NCI-H2196 treated with DMSO at 0.1 percent for 48 hours (cell line): ENCODE results near the gene CDK4.
"Not testable (repeated sequence)": the region's sequence is repeated elsewhere in the genome, so short reads cannot be mapped to it uniquely, and the experiment has no call there.

Experiments used
- DNase-seq: peaks from one replicate; lab custom pipeline; 2025; ENCODE audit not compliant: unreplicated experiment; lab: John Stamatoyannopoulos, UW

The CDK4 gene

DNA sequence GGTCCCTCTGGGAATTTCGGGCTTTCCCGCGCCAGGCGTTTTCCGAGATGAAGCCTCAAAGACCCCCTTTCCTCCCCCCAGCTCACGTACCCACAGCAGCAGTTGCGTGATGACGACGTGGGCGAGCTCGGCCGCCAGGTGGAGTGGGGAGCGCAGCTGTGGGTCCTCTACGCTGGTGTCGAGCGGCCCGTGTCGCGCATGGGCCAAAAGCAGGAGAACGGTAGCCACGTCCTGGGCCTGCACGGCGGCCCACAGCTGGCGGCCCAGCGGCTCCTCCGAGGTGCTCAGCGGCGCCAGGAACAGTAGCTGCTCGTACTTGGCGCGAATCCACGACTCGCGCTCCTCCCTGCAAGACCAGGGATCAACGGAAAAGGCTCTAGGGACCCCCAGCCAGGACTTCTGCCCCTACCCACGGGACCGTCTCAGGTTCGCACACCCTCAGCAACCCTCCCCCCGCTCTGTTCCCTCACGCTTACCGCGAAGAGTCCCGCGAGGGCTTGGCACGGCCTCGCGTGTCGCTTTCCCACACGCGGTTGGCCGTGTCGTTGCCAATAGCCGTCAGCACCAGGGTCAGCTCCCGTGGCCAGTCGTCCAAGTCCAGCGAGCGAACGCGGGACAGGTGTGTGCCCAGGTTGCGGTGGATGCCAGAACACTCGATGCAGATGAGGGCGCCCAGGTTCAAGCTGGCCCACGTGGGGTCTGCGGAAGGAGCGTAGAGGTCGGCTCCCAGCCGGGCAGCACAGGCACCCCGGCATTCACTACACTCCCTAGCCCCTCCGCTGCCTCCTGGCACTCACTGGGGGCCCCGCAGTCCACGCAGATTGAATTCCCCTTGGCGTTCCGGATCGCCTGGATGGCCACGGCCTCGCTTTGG lies 25.0 kb downstream of the CDK4 start:
- no peak for DNase-seq

DNA sequence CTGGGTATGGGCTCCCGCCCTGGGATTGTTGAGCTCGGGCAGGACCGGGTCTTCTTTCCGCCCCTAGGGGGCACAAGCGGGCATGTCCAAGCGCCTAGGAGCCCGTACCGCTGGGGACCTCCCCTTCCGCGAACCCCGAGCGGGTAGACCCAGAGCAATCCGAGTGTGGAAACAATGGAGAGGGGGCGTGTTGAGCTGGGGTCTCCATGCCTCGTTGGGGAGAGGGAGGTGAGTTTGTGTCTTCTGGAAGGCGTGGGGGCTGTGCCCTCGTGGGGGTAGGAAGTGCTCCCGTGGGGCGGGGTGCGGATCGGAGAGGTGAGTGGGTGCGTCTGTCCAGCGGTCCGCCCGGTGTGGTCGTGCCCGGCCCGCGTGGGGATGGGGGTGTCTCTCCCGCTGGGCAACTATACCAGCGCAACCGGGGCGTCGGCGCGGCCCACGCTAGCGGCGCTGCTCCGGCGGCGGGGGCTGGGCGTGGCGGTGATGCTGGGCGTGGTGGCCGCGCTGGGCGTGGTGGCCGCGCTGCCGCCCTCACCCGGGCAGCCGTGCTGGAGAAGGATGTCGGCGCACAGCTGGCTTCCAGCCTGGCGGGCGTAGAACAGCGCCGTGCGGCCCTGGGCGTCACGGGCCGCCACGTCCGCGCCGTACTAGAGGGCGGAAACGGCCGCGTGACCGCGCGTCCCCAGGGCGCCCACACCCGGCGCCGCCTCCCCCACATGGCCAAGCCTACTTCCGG lies 25.8 kb downstream of the CDK4 start:
- DNase-seq = peak; percentile 82

DNA sequence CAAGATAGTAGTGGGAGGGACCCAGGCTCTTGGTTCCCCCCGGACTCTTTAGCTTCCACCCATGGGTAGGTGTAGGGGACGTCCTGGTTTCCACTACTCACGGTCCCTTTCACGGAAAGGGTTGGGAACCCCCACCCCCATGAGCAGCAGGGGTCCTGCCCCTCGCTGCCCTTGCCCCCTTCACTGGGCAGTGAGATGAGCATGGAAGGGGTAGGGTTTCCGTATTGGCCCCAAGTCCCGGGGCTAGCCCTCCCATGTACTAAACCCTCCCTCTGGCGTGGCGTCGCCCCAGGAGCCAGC lies 26.3 kb downstream of the CDK4 start:
- DNase-seq = no peak

DNA sequence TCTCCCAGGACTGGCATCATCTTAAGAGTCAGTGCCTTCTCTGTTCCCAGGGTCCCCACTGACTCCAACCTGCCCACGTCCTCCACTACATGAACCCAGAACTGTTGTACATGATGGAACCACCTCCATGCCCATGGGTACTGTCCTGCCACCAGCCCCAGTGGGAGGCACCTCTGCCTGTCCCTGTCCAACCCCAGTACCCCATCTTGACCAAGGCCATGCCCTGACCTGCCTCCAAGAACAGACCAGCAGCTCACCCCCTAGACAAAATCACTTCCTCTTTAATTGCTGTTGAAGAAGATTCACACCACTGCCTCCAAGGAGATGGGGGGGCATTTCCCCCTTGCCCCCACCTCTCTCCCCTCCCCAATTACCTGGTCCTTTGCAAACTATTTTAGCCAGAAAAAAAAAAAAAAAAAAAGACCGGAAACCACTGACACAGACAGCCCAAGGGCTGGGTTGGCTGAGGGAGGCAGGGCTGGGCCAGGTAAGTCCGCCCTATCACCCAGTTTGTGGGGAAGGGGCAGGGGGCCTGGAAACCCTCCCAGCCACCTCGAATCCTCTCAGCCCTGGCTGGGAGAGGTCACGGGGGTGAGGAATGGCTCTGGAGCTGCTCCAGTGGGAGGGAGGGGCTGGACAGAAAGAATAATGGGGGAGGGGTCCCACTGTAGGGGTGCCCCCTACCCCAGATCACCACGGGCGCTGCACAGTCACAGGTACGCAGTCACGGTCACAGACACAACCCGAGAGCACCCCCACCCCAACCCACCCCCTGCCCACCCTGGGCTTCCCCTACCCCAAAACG lies 27.0 kb downstream of the CDK4 start:
- DNase-seq = no peak

DNA sequence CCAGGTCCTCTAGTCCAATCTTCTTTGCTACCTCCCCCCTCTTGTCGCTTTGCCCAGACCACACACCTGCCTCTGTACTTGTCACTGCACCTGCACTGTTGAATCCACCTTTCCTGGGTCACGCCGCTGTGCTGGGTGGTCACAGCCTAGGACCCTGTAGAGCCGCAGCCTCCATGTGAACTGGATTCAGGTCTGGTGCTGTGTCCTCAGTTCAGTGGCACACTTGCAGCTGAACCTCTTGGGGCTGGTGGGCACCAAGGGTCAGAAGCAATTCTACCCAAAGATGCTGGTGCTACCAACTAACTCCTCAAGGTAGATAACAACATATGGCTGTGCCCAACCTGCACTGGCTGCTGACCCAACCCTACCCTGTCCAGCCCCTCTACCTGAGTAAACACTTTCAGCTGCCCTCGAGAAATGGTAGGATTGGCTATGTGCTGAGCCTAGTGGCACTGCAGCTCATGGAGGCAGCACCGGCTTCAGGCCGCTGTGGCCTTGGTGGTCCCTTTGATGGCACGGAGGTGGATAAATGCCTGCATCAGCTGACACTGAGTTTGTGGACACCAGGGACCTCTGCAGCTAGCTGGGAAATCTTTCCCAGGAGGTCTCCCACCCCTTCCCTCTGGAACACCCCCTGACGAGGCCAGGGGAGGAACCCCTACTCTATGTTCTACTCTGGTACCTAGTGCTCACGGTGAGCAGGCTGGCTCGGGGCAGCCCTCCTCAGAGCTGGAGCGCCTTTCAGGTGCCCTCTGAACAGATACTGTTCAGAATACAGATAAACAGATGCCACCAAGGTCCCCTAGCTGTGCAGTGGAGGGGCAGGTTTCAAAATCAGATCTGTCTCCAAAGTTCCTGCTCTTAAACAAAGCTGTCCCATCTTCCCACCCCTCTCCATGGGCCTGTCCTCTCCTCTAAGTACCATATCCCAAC lies 27.8 kb downstream of the CDK4 start:
- DNase-seq = no peak

DNA sequence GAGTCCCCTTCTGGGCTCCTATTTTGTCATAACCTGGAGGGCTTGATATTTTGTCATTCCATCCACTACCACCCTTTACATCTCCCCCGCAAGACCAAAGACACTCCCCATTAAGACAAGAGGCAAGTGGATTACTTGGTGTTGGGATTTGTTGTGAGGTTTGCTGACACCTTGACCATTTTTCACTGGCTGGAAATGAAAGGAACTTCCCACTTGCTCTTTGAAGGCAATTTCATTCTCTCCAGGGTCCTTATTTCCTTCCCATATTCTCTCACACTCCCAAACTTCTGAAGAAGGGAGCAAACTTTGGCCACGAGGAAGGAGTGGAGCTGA lies 28.5 kb downstream of the CDK4 start:
- no peak for DNase-seq

DNA sequence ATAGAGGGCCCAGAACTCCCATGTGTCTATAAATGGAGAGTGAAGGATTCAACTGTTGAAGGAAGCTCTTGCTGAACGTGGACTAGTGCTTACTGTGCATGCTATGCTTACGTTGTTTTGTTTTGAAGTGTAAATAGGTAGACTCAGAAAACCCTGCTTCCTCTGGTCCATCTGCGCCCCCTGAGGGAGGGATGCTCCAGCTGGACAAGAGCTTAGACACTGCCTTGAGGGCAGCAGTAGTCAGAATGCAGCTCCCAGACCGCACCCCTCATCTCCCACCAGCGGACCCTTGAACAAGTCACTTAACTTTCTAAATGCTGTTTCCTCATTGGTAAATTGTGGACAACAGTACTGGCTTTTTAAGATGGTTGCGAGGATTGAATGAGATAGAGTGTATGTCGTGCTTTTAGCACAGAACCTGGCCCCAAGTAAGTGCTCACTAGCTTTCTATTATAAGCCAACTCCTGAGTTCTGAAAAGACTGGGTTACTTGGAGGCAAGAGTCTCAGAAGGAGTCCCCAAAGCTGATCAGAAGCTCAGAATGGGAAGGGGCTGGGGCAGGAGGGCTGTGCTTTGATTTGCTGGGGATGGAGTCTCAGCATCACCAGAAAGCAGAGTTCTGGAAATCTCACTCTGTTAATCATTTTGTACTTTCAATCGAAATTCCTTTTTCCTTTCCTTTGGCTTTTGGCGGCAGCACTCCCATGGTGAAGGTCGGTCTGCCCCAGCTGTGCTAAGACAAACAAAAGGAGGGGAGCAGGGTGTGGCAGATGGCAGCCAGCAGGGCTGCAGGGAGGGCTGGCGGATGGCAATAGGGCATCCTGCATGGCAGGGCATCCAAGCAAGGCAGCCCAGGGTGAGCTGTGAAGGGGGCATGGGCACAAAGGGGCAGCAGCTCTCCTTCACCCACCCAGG lies 29.1 kb downstream of the CDK4 start:
- DNase-seq = no peak

DNA sequence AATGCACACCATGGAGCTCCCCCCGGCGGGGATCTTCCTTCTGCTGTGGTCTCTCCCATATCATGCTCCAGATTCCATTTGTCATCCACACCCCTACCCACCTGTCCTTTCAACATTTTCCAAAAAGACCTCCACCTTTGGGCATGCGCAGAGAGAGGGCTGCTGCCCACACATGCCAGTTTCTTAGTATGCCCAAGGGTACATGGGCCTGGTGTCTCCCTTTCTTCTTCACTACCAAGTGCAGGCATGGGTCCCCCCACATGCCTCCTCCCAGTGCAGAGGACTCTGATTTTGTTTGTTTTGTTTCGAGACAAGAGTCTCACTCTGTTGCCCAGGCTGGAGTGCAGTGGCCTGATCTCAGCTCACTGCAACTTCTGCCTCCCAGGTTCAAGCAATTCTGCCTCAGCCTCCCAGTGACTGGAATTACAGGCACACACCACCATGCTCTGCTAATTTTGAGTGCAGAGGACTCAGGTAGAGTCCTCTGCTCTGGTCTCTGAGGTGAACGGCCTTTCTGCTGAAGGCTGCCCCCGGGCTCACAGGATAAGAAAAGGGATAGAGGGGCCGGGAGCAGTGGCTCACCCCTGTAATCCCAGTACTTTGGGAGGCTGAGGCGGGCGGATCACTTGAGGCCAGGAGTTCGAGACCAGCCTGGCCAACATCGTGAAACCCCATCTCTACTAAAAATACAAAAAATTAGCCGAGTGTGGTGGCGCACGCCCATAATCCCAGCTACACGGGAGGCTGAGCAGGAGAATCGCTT lies 30.1 kb downstream of the CDK4 start:
- DNase-seq = not testable (repeated sequence)

DNA sequence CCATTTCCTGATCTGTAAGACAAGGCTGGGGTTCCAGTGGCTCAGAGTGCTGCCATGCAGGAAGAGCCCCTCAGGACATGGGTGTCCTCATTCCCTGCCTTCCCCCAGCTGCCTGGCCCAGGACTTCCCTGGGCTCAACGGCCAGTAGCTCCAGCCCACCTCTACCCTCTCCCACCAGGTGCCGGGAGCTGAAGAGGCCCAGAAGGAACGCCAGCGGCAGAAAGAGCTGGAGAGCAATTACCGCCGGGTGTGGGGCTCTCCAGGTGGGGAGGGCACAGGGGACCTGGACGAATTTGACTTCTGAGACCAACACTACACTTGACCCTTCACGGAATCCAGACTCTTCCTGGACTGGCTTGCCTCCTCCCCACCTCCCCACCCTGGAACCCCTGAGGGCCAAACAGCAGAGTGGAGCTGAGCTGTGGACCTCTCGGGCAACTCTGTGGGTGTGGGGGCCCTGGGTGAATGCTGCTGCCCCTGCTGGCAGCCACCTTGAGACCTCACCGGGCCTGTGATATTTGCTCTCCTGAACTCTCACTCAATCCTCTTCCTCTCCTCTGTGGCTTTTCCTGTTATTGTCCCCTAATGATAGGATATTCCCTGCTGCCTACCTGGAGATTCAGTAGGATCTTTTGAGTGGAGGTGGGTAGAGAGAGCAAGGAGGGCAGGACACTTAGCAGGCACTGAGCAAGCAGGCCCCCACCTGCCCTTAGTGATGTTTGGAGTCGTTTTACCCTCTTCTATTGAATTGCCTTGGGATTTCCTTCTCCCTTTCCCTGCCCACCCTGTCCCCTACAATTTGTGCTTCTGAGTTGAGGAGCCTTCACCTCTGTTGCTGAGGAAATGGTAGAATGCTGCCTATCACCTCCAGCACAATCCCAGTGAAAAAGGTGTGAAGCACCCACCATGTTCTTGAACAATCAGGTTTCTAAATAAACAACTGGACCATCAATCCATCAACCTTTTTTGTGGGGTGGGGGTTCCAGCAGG lies 31.2 kb downstream of the CDK4 start:
- DNase-seq = no peak

DNA sequence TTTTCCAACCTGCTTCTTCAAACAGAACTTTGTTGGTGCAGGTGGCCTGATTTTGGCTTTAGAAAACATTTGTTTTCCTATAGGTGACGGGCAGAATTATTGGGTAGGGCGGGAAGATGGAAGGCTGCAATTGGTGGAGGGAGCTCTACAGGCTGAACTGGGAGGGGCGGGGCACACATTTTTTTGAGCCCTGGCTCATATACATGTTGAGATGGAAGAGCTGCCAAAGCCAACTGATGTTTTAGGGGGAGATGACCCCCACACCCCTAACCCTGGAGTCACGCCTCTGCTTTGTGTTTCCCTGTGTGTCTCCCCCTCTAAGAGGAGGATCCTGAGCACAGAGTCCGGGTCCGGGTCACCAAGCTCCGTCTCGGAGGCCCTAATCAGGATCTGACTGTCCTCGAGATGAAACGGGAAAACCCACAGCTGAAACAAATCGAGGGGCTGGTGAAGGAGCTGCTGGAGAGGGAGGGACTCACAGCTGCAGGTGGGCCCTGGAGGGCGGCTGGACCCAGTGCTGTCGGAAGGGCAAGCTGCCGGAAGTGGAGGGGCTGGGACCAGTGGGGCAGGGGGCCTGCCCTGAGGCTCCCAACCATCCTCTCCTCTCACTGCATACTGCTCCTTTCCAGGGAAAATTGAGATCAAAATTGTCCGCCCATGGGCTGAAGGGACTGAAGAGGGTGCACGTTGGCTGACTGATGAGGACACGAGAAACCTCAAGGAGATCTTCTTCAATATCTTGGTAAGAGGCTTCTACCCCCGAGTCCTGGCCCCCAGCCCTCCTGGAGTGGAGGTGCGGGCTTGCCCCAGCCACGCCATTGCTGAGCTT lies 32.1 kb downstream of the CDK4 start:
- no peak for DNase-seq

DNA sequence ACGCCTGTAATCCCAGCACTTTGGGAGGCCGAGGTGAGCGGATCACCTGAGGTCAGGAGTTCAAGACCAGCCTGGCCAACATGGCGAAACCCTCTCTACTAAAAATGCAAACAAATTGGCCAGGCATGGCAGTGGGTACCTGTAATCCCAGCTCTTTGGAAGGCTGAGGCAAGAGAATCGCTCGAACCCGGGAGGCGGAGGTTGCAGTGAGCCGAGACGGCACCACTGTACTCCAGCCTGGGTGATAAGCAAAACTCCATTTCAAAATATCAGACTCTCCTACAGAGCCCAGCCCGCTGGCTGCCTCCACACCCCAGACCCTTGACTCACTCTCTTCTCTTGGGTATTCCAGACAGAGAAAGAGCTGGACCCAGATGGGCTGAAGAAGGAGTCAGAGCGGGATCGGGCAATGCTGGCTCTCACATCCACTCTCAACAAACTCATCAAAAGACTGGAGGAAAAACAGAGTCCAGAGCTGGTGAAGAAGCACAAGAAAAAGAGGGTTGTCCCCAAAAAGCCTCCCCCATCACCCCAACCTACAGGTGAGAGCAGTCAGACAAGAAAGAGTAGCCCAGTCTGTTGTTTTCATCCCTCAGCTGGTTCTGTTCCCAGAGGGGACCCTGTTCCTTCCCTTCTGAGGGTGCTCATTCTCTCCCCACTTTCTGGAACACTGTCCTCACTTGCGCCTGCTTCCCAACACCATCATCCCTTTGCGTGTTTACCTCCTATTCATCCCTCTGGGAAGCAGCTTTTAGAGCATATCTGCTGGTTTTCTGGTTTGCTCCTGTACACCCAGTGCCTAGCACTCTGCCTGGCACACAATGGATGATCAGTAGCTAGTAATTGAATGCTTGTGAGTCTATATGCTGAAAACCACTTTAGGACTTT lies 33.2 kb downstream of the CDK4 start:
- no peak for DNase-seq

DNA sequence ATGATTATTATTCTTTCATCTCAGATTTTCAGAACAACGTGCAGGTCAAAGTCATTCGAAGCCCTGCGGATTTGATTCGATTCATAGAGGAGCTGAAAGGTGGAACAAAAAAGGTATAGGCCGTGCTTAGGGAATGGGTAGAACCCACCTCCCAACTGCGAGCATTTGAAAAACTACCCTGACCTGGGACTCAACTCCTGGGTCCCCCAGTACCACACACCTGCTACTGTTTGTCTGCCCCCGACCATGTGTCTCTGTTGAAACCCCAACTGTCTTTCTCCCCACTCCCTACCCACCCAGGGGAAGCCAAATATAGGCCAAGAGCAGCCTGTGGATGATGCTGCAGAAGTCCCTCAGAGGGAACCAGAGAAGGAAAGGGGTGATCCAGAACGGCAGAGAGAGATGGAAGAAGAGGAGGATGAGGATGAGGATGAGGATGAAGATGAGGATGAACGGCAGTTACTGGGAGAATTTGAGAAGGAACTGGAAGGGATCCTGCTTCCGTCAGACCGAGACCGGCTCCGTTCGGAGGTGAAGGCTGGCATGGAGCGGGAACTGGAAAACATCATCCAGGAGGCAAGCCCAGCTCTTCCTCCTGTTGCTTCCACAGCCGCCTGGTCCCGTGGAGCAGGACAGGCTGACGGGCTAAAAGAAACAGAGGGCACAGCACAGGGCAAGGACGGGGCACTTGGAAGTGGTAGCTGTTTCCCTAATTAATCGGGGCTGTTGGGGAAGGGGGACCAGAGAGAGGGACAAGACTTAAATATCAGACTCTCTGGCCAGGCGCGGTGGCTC lies 34.1 kb downstream of the CDK4 start:
- DNase-seq = no peak

DNA sequence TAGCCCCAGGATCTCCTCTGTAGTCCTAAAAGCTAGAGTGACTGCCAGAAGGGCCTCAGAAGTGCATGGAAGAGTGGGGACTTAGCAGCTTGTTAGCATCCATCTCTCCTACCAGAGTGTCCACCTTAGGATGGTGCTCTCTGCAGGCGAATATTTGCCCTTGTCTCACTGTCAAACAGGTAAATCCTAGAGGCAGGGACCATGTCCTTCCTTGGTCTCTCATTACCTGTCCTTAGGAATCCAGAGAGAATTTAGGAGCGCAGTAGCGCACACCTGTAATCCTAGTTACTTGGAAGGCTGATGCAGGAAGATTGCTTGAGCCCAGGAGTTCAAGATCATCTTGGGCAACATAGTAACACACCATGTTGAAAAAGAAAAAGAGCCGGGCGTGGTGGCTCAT lies 35.0 kb downstream of the CDK4 start:
- DNase-seq = no peak

DNA sequence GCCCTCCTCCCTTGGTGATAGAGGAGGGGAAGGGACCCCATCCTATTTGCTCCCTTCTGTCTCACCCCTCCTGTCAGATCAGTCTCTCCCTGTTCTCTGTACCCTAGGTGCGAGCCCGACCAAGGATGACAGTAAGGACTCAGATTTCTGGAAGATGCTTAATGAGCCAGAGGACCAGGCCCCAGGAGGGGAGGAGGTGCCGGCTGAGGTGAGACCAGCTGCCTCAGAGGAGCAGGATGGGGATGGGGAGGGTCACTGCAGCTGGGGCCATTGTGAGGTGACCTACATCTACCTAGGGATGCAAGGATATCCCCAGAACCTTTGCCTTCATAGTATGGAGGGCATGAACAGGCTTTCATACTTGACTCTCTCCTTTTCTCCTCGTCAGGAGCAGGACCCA lies 35.8 kb downstream of the CDK4 start:
- no peak for DNase-seq

DNA sequence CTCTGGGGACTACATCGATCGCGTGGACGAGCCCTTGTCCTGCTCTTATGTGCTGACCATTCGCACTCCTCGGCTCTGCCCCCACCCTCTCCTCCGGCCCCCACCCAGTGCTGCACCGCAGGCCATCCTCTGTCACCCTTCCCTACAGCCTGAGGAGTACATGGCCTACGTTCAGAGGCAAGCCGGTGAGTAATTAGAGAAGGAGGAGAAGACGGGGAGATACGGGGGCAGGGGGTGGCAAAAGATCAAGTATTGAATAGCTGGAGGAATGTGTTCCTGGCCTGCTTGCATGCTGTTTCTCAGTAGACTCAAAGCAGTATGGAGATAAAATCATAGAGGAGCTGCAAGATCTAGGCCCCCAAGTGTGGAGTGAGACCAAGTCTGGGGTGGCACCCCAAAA lies 36.3 kb downstream of the CDK4 start:
- no peak for DNase-seq
